Peyer's patch (tissue), 4 donors: Measurements from ENCODE around the gene BLNK. TPM values are rescaled to one million over a fixed set of nuclear protein-coding genes. Genes with fewer than 3 reads are reported as not detected.
A peak's percentile ranks its signal among the peaks of the same experiment; 100 is the strongest.

Experiments used
- DNase-seq, 3 donors: peaks; one replicate each; pipeline ENCODE4 v3.0.0-alpha.2; 2017 to 2019
- H3K27ac ChIP-seq, 4 donors: fragments of 200-600 bp; sonication (generic); one replicate each; pipeline ENCODE4 v1.5.1; 2016 to 2019
- H3K27me3 ChIP-seq, 2 donors: fragments of 200-600 bp; sonication (generic); one replicate each; pipeline ENCODE4 v1.5.1; 2019
- H3K36me3 ChIP-seq, 3 donors: fragments of 200-600 bp; sonication (generic); one replicate each; pipeline ENCODE4 v1.5.1; 2016 to 2019
- H3K4me1 ChIP-seq, 4 donors: fragments of 200-600 bp; sonication (generic); one replicate each; pipeline ENCODE4 v1.5.1; 2016 to 2019
- H3K4me3 ChIP-seq, 4 donors: fragments of 200-600 bp; sonication (generic); 1 replicate in 3 of 4; 2 replicates in 1 of 4; pipeline ENCODE4 v1.5.1; 2016 to 2019; ENCODE audit warnings: mild to moderate bottlenecking in 1 of 4
- H3K9me3 ChIP-seq, 4 donors: fragments of 200-600 bp; sonication (generic); one replicate each; pipeline ENCODE4 v1.5.1; 2016 to 2019; ENCODE audit warnings: mild to moderate bottlenecking in 1 of 4
- CTCF ChIP-seq, 6 experiments: fragments of 450-650 bp in 4 of 6; fragments of 200-600 bp in 2 of 6; sonication (generic) in 1 of 6; IDR thresholded peaks; one replicate each; pipeline ENCODE4 v1.5.1; 2017 to 2019; ENCODE audit warnings: antibody characterized with exemption in 6 of 6, mild to moderate bottlenecking in 3 of 6, moderate library complexity in 1 of 6
- POLR2A ChIP-seq, 2 donors: fragments of 450-650 bp; IDR thresholded peaks; one replicate each; pipeline ENCODE4 v1.5.1; 2017; ENCODE audit warnings: antibody characterized with exemption in 2 of 2, mild to moderate bottlenecking in 2 of 2, moderate library complexity in 2 of 2
- total RNA-seq, 4 donors: library from RNA; depleted of rRNA; stranded (reverse); fragments of >200 nt; gene quantifications; one replicate each; pipeline ENCODE4 v1.1.0, GENCODE V29; 2016

BLNK gene
- total RNA-seq, 4 donors from 2014 or later: 49.3 to 79.5 (median 50.1) TPM

- no peak for TF ChIP-seq POLR2A (IDR thresholded peaks at IDR 0.05)
- no peak for TF ChIP-seq CTCF (IDR thresholded peaks at IDR 0.05)
Measured at GRCh38 chr10:96252730-96253129, 18.6 kb downstream of the BLNK start.

DNA sequence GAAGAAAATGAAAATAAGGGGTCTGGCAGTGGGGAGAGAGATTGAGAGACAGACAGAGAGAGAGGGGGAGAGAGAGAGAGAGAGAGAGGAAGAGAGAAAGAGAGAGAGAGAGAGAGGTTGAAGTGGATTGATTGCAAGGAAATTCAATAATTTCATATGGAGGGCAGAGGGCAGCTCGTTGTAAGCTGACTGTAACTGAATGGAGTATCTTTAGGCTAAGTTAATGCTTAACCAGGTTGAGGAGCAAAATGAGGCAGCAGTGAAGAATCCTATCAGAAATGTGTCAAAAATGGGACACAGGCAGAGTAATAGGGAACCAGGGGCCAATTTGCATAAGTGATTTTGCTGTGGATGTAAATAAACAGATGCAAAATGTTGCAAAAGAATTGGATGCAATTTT, 21.0 kb downstream of the BLNK start:
- H3K27me3 ChIP-seq: no peaks in the 10 kb centered on the region
- peak overlapping the region in 2 of 4 donors; percentile 3 to 40 for H3K27ac ChIP-seq
- peaks cover 0 to 14% (median 2%) of the 10 kb centered on the region in 4 donors for H3K4me1 ChIP-seq
- TF ChIP-seq POLR2A (IDR thresholded peaks at IDR 0.05) (no peak), CTCF (IDR thresholded peaks at IDR 0.05) (no peak)
- H3K36me3 ChIP-seq: no peaks in the 10 kb centered on the region
- H3K9me3 ChIP-seq: no peaks in the 10 kb centered on the region
- H3K4me3 ChIP-seq: no peak overlapping the region
- no peak for DNase-seq

More at GRCh38 chr10:96252730-96253129, 18.6 kb downstream of the BLNK start:
- no peak for DNase-seq
- Histone ChIP-seq H3K27me3 (no peaks in the 10 kb centered on the region), H3K4me1 (peaks cover 0 to 14% (median 5%) of the 10 kb centered on the region in 4 donors), H3K9me3 (no peaks in the 10 kb centered on the region), H3K4me3 (no peak overlapping the region), H3K36me3 (no peaks in the 10 kb centered on the region), H3K27ac (no peak overlapping the region)

- H3K36me3 ChIP-seq: no peaks in the 10 kb centered on the region
- no peaks in the 10 kb centered on the region for H3K9me3 ChIP-seq
- H3K4me1 ChIP-seq: peaks cover 0 to 14% (median 2%) of the 10 kb centered on the region in 4 donors
- DNase-seq: no peak
- H3K4me3 ChIP-seq: no peak overlapping the region
- H3K27me3 ChIP-seq: no peaks in the 10 kb centered on the region
- TF ChIP-seq CTCF (IDR thresholded peaks at IDR 0.05) (no peak), POLR2A (IDR thresholded peaks at IDR 0.05) (no peak)
- H3K27ac ChIP-seq: peak overlapping the region in 1 of 4 donors; percentile 40
Measured at GRCh38 chr10:96249264-96249663, 22.1 kb downstream of the BLNK start.

DNA sequence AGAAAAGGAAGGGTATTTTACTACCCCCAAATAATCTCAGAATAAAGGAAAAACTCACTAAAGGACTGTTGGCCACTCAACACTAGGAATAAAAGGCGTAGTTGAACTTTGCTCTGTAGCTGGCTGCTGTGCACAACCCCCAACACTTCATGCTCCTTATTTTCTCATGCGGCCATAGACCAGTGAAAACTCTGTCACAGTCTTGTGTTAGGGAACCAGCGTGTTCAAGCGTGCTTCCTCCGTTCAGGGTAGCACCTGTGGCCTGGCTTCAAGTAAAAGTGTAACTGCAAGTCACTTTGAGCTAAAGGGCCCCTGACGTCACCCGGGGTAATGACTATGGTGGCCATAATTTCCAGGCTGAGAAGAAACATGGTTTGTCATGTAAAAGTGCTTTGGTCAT, 27.0 kb downstream of the BLNK start:
- peak in 2 of 3 donors; percentile 92 for DNase-seq
- TF ChIP-seq POLR2A (IDR thresholded peaks at IDR 0.05): no peak
- no peak for TF ChIP-seq CTCF (IDR thresholded peaks at IDR 0.05)
- Histone ChIP-seq H3K4me1 (peaks cover 0 to 12% (median 2%) of the 10 kb centered on the region in 4 donors), H3K27ac (peak overlapping the region; percentile 56 to 68 (median 63)), H3K9me3 (no peaks in the 10 kb centered on the region), H3K36me3 (peaks cover 0 to 7% (median 0%) of the 10 kb centered on the region in 3 donors), H3K4me3 (no peak overlapping the region), H3K27me3 (no peaks in the 10 kb centered on the region)

DNA sequence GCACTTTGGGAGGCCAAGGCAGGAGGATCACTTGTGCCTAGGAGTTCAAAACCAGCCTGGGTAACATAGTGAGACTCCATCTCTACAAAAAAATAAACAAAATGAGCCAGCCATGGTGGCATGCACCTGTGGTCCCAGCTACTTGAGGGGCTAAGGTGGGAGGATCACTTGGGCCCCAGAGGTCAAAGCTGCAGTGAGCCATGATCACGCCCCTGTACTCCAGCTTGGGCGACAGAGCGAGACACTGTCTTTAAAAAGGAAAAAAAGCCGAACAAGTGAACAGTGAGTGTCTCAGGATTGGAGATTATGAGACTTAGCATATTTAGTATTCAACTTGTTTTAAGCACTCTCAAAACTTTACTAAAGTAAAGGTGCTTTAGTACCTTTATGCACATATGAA, 28.1 kb downstream of the BLNK start:
- no peaks in the 10 kb centered on the region for H3K27me3 ChIP-seq
- H3K36me3 ChIP-seq: peaks cover 0 to 12% (median 0%) of the 10 kb centered on the region in 3 donors
- peak overlapping the region in 3 of 4 donors; percentile 22 to 68 (median 59) for H3K27ac ChIP-seq
- H3K4me3 ChIP-seq: no peak overlapping the region
- H3K9me3 ChIP-seq: no peaks in the 10 kb centered on the region
- no peak for DNase-seq
- TF ChIP-seq POLR2A (IDR thresholded peaks at IDR 0.05) (no peak), CTCF (IDR thresholded peaks at IDR 0.05) (no peak)
- peaks cover 0 to 12% (median under 1%) of the 10 kb centered on the region in 4 donors for H3K4me1 ChIP-seq

DNA sequence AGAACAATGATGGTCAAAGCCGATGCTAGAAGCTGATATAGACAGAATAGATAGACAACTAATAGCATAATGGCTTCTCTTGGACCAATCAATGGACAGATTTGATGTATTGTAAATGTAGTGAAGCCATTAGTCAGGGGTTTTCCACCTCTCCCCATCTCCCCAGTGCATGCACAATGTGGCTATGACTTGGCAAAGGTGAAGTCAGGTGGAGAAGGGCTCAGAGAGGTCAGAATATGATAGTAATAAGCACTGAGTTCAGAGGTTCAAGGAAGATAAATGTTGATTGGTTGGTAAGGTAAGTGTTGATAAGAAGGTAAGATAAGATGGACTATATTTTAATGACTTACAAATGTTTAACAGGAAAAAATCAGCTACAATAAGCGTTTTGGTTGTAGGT, 28.5 kb downstream of the BLNK start:
- Histone ChIP-seq H3K27ac (peak overlapping the region in 3 of 4 donors; percentile 22 to 68 (median 59)), H3K4me3 (no peak overlapping the region), H3K4me1 (peaks cover 0 to 12% (median 0%) of the 10 kb centered on the region in 4 donors), H3K27me3 (no peaks in the 10 kb centered on the region), H3K36me3 (peaks cover 0 to 17% (median 0%) of the 10 kb centered on the region in 3 donors), H3K9me3 (no peaks in the 10 kb centered on the region)
- TF ChIP-seq POLR2A (IDR thresholded peaks at IDR 0.05) (no peak), CTCF (IDR thresholded peaks at IDR 0.05) (no peak)
- peak in 1 of 3 donors; percentile 73 for DNase-seq
